Right hindlimb (tissue), 1 donor: ENCODE results near the gene KIF26B.
"Not testable (repeated sequence)": the region's sequence is repeated elsewhere in the genome, so short reads cannot be mapped to it uniquely, and the experiment has no call there.

Experiments
- DNase-seq: peaks from one replicate; pipeline ENCODE4 v3.0.0-alpha.2; 2018

KIF26B gene

GRCh38 chr1:245690156-245690690 lies 535.4 kb downstream of the KIF26B start:
- no peak for DNase-seq

- DNase-seq = no peak
Observed at GRCh38 chr1:245690946-245691541, 536.3 kb downstream of the KIF26B start.

GRCh38 chr1:245691897-245692296 lies 537.1 kb downstream of the KIF26B start:
- DNase-seq = no peak

GRCh38 chr1:245692318-245692717 lies 537.5 kb downstream of the KIF26B start:
- no peak for DNase-seq

- no peak for DNase-seq
Observed at GRCh38 chr1:245693116-245693793, 538.5 kb downstream of the KIF26B start.

GRCh38 chr1:245693941-245694752 lies 539.4 kb downstream of the KIF26B start:
- no peak for DNase-seq

GRCh38 chr1:245694753-245695195 lies 540.0 kb downstream of the KIF26B start:
- DNase-seq = no peak

GRCh38 chr1:245695211-245695610 lies 540.4 kb downstream of the KIF26B start:
- DNase-seq = no peak

GRCh38 chr1:245695701-245696100 lies 540.9 kb downstream of the KIF26B start:
- not testable (repeated sequence) for DNase-seq

GRCh38 chr1:245698116-245698515 lies 543.3 kb downstream of the KIF26B start:
- no peak for DNase-seq

- no peak for DNase-seq
Observed at GRCh38 chr1:245698860-245699259, 544.1 kb downstream of the KIF26B start.

- DNase-seq = no peak
Observed at GRCh38 chr1:245700631-245701030, 545.8 kb downstream of the KIF26B start.

GRCh38 chr1:245701631-245702030 lies 546.8 kb downstream of the KIF26B start:
- DNase-seq = no peak

GRCh38 chr1:245702346-245702745 lies 547.6 kb downstream of the KIF26B start:
- no peak for DNase-seq

GRCh38 chr1:245704341-245704740 lies 549.6 kb downstream of the KIF26B start:
- DNase-seq = no peak

GRCh38 chr1:245704765-245705164 lies 550.0 kb downstream of the KIF26B start:
- DNase-seq = no peak

- DNase-seq = no peak
Observed at GRCh38 chr1:245707941-245708340, 553.2 kb downstream of the KIF26B start.

GRCh38 chr1:245710961-245711903 lies 556.4 kb downstream of the KIF26B start:
- no peak for DNase-seq

- DNase-seq = not testable (repeated sequence)
Observed at GRCh38 chr1:245714027-245714426, 559.2 kb downstream of the KIF26B start.

GRCh38 chr1:245715291-245715701 lies 560.5 kb downstream of the KIF26B start:
- no peak for DNase-seq

- DNase-seq = no peak
Observed at GRCh38 chr1:245715970-245716369, 561.2 kb downstream of the KIF26B start.

GRCh38 chr1:245716561-245716960 lies 561.8 kb downstream of the KIF26B start:
- no peak for DNase-seq
